Measurements from ENCODE around the gene ZNF354C.

ZNF354C gene

DNA sequence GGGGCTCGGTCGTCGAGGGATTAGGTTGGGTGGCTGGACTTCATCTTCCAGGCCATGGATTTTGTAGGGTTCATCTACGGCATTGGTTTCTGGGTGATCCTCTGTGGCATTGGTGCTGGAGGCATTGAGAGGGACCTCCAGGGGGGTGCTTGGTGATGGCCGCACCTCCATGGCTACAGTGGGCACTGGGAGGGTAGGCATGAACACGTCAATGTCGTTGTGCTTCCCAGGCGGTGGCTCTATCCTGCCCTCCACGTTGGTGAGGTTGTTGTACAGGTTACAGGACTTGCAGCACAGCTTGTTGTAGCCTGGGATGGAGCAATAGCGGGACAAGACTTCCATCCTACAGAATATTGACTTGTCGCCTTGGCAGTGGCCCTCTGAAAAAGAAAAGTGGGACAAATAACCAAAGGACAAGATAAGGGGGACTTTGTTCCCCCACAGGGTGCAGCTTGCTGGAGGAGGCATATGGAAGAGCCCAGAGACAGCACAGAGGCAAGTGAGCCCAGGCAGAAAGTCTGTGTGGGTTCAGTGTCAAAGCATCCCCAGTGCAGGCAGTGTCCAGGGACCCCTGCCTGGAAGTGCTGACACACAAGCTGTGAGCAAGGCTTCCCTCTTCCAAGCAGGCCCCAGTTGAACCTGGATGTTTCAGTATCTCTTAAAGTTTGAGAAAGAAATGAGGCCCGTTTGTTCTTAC, 53.9 kb downstream of the ZNF354C start:
- DNase-seq (ENCODE audit: low read depth): no peak

GRCh38 chr5:179114756-179115155, 54.6 kb downstream of the ZNF354C start:
- no peak for DNase-seq (ENCODE audit: low read depth)

DNA sequence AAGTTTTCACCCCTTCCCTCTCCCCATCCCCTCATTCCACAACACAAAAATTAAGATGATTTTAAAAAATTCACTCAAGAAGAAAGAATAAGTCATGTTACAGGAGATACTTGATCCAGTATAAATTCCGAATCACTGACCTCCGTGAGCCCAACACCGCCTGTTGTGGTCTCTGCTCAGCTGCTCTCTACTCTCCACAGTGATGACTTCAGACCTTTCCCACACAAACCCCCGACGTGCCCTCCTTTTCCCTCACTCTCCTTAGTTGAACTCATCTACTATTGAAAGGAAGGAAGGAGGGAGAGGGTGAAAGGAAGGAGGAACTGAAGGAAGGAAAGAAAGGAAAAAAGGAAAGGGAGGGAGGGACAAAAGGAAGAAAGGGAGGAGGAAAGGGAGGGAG, 55.1 kb downstream of the ZNF354C start:
- no peak for DNase-seq (ENCODE audit: low read depth)

GRCh38 chr5:179115845-179116524, 55.8 kb downstream of the ZNF354C start:
- DNase-seq (ENCODE audit: low read depth): no peak

DNA sequence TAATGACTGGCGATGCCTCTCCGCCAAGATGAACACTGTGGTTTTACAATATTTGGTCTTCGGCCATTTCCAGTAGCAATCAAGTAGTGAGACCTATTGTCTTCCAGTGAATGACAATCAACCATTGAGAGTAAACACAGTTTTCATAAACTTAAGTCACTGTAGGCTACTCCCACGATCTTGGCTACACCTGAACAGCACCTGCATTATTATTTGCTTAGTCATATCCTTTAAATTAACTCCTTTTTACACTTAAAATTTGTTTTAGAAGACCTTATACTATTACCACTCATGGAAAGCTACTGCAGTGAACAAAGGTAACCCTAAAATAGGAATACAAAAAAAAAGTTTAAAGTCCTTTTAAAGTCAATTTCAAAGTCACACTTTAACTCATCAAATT, 58.2 kb downstream of the ZNF354C start:
- DNase-seq (ENCODE audit: low read depth): no peak

- no peak for DNase-seq (ENCODE audit: low read depth)
Measured at GRCh38 chr5:179118756-179119414, 58.7 kb downstream of the ZNF354C start.

GRCh38 chr5:179119415-179120170, 59.4 kb downstream of the ZNF354C start:
- no peak for DNase-seq (ENCODE audit: low read depth)

GRCh38 chr5:179120421-179120861, 60.3 kb downstream of the ZNF354C start:
- no peak for DNase-seq (ENCODE audit: low read depth)

DNA sequence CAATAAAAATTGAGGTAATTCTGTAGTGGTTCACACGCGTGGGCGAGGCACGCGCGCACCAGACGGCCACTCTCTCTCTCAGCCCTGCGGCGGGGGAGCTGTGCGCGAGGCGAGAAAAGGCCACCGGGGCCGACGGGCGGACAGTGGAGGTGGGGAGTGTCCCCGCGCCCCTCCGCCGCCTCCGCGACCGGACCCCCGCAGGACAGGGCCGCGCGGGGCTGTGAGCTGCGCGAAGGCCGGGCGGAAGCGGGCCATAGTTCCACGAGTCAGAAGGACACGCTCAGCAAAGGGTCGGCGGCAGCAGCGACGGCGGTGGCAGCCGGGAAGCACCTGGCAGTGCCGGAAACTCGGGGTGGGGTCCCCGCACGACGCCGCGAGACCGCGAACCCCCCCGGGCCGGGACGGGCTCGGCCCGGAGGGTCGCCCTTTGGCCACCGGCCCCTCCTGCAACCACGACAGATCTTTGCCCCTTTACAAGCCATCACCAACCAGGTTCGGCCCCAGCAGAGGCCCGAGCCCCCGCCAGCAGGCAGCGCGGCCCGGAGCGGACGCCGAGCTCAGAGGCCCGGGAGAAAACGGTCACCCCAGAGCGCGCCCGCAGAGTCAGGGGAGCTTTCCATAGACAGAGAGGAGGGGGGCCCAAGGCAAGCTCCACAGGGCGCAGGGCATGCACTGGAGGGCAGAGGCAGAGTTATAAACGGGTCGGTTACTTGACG, 60.9 kb downstream of the ZNF354C start:
- no peak for DNase-seq (ENCODE audit: low read depth)

GRCh38 chr5:179121667-179122111, 61.5 kb downstream of the ZNF354C start:
- DNase-seq (ENCODE audit: low read depth): no peak

GRCh38 chr5:179122411-179123108, 62.4 kb downstream of the ZNF354C start:
- DNase-seq (ENCODE audit: low read depth): no peak

DNA sequence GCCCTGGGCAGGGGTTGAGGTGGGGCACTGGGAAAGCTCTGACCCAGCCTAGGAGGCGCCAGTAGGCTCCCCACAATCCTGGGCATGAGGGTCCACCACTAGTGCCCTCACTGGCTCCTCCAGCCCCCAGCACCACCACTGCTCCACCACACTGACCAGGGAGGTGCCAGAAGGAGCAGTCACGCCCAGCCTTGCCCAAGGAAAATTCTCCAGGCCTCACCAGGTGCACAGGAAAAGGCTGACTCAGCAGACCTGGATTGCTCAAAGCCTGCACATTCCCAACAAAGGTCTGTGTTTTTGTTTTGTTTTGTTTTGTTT, 62.9 kb downstream of the ZNF354C start:
- DNase-seq (ENCODE audit: low read depth): no peak

DNA sequence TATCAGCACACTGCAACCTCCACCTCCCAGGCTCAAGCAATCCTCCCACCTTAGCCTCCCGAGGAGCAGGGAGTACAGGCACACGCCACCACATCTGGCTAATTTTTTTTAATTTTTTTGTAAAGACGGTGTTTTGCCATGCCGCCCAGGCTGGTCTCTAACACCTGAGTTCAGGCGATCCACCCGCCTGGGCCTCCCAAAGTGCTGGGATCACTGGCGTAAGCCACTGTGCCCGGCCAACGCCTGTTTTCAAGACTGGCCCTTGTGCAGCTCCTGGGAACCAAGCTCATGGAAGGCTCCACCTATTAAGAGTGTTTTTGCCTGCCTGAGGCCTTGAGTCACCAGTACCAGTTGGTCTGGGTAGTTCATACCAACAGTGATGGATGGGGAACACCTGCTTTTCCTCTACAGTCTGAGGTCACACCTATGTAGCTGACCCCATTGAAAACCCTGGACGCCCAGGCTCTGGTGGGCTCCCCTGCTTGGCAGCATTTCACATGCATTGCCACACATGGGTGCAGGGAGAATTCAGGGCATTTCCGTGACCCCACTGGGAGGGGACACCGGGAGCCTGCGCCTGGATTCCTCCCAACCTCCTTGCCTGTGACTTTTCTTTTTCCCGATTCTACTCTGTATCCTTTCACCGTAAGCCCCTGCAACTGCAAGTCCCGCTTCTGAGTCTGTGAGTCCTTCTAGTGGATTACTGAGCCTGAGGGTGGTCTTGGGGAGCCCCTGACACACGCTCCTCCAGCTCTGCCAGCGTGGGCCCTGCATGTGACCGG, 63.5 kb downstream of the ZNF354C start:
- no peak for DNase-seq (ENCODE audit: low read depth)

DNA sequence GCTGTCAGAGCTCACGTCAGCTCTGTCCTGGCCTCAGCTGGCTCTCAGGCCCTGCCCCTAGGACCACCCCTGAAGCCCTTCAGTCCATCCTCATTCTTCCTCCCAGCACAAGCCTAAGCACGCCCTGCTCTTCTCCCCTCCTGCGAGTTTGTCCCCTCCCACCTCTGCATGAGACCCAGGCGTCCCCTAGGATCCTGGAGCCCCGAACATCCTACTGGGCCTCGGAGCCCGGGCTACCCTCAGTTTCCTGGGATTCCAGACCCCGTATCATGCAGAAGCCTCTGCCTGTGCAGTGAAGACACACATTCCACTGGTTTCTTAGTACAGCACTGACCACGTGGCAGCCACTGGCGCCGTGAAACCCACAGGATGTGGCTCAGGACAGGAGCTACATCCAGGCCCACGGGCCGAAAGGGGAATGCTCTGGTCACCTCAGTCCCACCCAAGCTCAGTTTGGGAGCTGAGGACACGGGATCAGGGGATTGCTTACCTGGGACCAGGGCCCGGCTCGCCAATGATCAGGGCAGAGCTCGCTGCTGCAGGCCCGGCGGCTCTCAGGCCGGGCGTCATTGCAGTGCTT, 64.2 kb downstream of the ZNF354C start:
- DNase-seq (ENCODE audit: low read depth): no peak

- no peak for DNase-seq (ENCODE audit: low read depth)
Measured at GRCh38 chr5:179124853-179125788, 64.9 kb downstream of the ZNF354C start.

- DNase-seq (ENCODE audit: low read depth): no peak
Measured at GRCh38 chr5:179125789-179126505, 65.8 kb downstream of the ZNF354C start.

- no peak for DNase-seq (ENCODE audit: low read depth)
Measured at GRCh38 chr5:179126506-179126991, 66.4 kb downstream of the ZNF354C start.
